Heart left ventricle (tissue), 16 donors: ENCODE results near the gene PPA2. TPM values are rescaled to one million over a fixed set of nuclear protein-coding genes. Genes with fewer than 3 reads are reported as not detected.
A peak's percentile ranks its signal among the peaks of the same experiment; 100 is the strongest.

Experiments
- ATAC-seq, 4 donors: fragments of 200-7000 bp; cut with Tn5 transposase; one replicate each; pipeline ENCODE4 v1.9.1; 2020 to 2022; ENCODE audit warnings: moderate library complexity in 4 of 4, mild to moderate bottlenecking in 3 of 4, moderate number of reproducible peaks in 1 of 4
- DNase-seq, 5 donors: peaks; one replicate each; pipeline ENCODE4 v3.0.0-alpha.2; 2020
- H3K27ac ChIP-seq, 12 donors: fragments of 200-600 bp; sonication (generic) in 4 of 12; one replicate each; pipeline versions ENCODE4 v1.5.0 to v1.8.0; 2016 to 2022; ENCODE audit warnings: mild to moderate bottlenecking in 2 of 12
- H3K27me3 ChIP-seq, 9 donors: fragments of 200-600 bp; sonication (generic) in 2 of 9; one replicate each; pipeline versions ENCODE4 v1.5.1 to v1.8.0; 2016 to 2022; ENCODE audit warnings: mild to moderate bottlenecking in 3 of 9
- H3K36me3 ChIP-seq, 9 donors: fragments of 200-600 bp; sonication (generic) in 2 of 9; one replicate each; pipeline versions ENCODE4 v1.5.0 to v1.8.0; 2018 to 2022; ENCODE audit warnings: mild to moderate bottlenecking in 2 of 9
- H3K4me1 ChIP-seq, 12 donors: fragments of 200-600 bp; sonication (generic) in 4 of 12; one replicate each; pipeline versions ENCODE4 v1.5.0 to v1.8.0; 2016 to 2022; ENCODE audit warnings: mild to moderate bottlenecking in 3 of 12
- H3K4me3 ChIP-seq, 12 donors: fragments of 200-600 bp; sonication (generic) in 4 of 12; one replicate each; pipeline versions ENCODE4 v1.5.0 to v1.8.0; 2017 to 2022; ENCODE audit warnings: mild to moderate bottlenecking in 9 of 12, moderate library complexity in 4 of 12
- H3K9me3 ChIP-seq, 12 donors: fragments of 200-600 bp; sonication (generic) in 4 of 12; one replicate each; pipeline versions ENCODE4 v1.5.0 to v1.8.0; 2016 to 2022; ENCODE audit warnings: mild to moderate bottlenecking in 1 of 12
- POLR2A ChIP-seq, 2 donors: fragments of 450-650 bp; IDR thresholded peaks; one replicate each; pipeline ENCODE4 v1.6.1; 2017; ENCODE audit warnings: antibody characterized with exemption in 2 of 2, mild to moderate bottlenecking in 2 of 2, moderate library complexity in 2 of 2
- WGBS, 4 donors: extraction: QIAGEN DNeasy Blood & Tissue Kit in 2 of 4; methylation state at CpG; one replicate each; pipeline versions ENCODE4 v1.1.5 to v1.1.7; 2013 to 2018; 5-methylcytosine and 5-hydroxymethylcytosine counted together
- intact Hi-C, 10 donors: fragments of 100-400 bp; cut with DNase I; formaldehyde crosslinking; loops; one replicate each; pipeline versions ENCODE4 v1.11.1 to v1.14.2; 2022
- polyA plus RNA-seq, 2 donors: library from polyadenylated mRNA; stranded (reverse); fragments of 200-250 nt; gene quantifications; one replicate each; pipeline ENCODE4 v1.2.3, GENCODE V29; 2013
- total RNA-seq, 9 donors: library from RNA; depleted of rRNA in 2 of 9; stranded (reverse); fragments of >200 nt in 2 of 9; fragmentation: NEBNext Ultra II Directional in 3 of 9; extraction: Animal tissue kit (Norgen Biotek cat#: 25700) in 3 of 9; gene quantifications; one replicate each; pipeline versions ENCODE4 v1.1.0 to v1.2.4, GENCODE V29; 2016 to 2023
- TF ChIP-seq, protein P1 (sequence below), 12 donors: fragments of 200-600 bp; sonication (generic) in 4 of 12; IDR thresholded peaks; one replicate each; pipeline versions ENCODE4 v1.5.0 to v1.8.0; 2018 to 2022; ENCODE audit warnings: antibody characterized with exemption in 12 of 12, mild to moderate bottlenecking in 5 of 12
- donor health status: ischemic (EF 13 %, LVEDD 7.1; RV severe dilation, severe dysfunction).
- donor health status: healthy with polysubstance abuse.
- donor health status: DM: no; HTN: yes; CAD: no.
- donor health status: DM: no; HTN: no; CAD: no.
- donor health status: ischemic (EF 25% LVEDD 6.9; RV normal size, moderate dysfunction).
- donor health status: ischemic (EF 25% LVEDD 5.7; RV mildly dilated, moderate dysfunction).
- donor health status: healthy.
- donor health status: DM: yes; HTN: yes; CAD: no.
- donor health status: ischemic (EF 35%, LVEDD 5.7; RV mildly dilated, moderate dysfunction).
- donor health status: nonischemic (EF 11% LVEDD 7.7; RV severe dilation, severe dysfunction).
- donor health status: DM: yes; HTN: yes; CAD: no.
- donor health status: PGD.
- donor health status: ischemic (EF 29% LVEDD 5.4; RV normal size, mild dysfunction).
- donor health status: nonischemic (EF 23%, LVEDD 6.1; RV moderate dilation, normal function).

Gene PPA2
- total and polyA plus RNA-seq, 11 donors = 64.1 to 178 (median 87.6) TPM

DNA sequence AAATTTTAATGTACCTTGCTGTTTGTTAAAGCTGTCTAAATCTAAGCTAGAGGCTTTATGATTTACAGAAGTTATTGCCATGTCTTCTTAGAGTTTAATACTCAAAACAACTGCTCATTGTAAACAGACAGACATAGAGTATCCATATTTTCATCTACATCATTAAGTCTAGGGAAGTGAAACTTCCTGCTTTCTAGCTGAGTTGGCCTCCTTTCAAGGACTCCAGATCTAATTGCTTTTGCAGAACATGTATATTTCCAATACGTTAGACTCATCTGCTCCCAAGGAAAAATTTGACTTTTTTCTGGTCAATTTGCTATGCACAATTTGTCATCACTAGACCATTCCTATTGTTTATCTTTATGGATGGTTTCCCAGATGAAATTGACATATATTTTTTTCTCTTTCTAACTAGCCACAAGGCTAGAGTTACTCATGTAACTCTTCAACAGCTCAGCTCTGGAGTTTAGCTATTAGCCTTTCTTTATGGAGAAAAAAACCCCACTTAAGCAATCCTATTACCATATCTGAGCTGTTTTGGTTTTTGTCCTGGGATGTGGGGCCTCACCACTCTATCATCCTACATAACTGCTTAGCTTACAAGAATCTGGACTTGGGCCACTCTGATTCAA is 122.9 kb downstream of the PPA2 start:
- WGBS, 4 donors = 42 to 55% (median 51%) methylated on average over 1 of the region's 1 CpG
- Histone ChIP-seq H3K4me1 (peaks cover 0 to 11% (median 0%) of the 10 kb centered on the region in 12 donors), H3K27me3 (no peaks in the 10 kb centered on the region), H3K9me3 (no peaks in the 10 kb centered on the region), H3K36me3 (no peaks in the 10 kb centered on the region), H3K27ac (no peak overlapping the region), H3K4me3 (no peak overlapping the region)
- intact Hi-C loops = loop anchor here in 1 of 10 donors (10.0 kb wide), 1 partner anchor 206 kb away; the partner anchor contains the start of gene TET2
- ATAC-seq (peak in 1 of 4 donors; percentile 26), DNase-seq (no peak)
- TF ChIP-seq, protein P1, sequence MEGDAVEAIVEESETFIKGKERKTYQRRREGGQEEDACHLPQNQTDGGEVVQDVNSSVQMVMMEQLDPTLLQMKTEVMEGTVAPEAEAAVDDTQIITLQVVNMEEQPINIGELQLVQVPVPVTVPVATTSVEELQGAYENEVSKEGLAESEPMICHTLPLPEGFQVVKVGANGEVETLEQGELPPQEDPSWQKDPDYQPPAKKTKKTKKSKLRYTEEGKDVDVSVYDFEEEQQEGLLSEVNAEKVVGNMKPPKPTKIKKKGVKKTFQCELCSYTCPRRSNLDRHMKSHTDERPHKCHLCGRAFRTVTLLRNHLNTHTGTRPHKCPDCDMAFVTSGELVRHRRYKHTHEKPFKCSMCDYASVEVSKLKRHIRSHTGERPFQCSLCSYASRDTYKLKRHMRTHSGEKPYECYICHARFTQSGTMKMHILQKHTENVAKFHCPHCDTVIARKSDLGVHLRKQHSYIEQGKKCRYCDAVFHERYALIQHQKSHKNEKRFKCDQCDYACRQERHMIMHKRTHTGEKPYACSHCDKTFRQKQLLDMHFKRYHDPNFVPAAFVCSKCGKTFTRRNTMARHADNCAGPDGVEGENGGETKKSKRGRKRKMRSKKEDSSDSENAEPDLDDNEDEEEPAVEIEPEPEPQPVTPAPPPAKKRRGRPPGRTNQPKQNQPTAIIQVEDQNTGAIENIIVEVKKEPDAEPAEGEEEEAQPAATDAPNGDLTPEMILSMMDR (IDR thresholded peaks at IDR 0.05) = no peak
- TF ChIP-seq POLR2A (IDR thresholded peaks at IDR 0.05) = no peak

DNA sequence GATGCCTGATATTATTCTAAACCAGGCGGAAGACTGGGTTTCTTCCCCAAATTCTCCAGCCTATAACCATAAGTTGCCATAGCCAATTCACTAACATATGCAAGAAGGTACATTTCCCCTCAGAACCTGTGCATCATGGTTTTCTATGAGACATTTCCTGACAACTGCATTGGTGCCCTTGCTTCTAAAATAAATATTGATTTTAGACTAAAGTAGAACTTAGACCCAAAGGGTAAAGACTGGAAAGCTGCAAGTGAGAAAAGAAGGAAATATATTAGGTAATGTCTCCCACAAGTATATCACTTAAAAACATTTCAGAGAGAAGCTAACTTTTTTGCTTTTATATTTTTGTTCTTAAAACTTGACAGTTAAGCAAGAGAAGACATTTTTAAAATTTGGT is 125.1 kb downstream of the PPA2 start:
- WGBS, 4 donors = 98 to 100% (median 100%) methylated on average over 1 of the region's 1 CpG
- Histone ChIP-seq H3K9me3 (no peaks in the 10 kb centered on the region), H3K27ac (no peak overlapping the region), H3K4me3 (no peak overlapping the region), H3K4me1 (peaks cover 0 to 12% (median 1%) of the 10 kb centered on the region in 12 donors), H3K27me3 (no peaks in the 10 kb centered on the region), H3K36me3 (no peaks in the 10 kb centered on the region)
- DNase-seq = no peak
- no peak for ATAC-seq
- TF ChIP-seq POLR2A (IDR thresholded peaks at IDR 0.05) = no peak
- TF ChIP-seq, protein P1 (IDR thresholded peaks at IDR 0.05) = no peak
- intact Hi-C loops = no loop called here

DNA sequence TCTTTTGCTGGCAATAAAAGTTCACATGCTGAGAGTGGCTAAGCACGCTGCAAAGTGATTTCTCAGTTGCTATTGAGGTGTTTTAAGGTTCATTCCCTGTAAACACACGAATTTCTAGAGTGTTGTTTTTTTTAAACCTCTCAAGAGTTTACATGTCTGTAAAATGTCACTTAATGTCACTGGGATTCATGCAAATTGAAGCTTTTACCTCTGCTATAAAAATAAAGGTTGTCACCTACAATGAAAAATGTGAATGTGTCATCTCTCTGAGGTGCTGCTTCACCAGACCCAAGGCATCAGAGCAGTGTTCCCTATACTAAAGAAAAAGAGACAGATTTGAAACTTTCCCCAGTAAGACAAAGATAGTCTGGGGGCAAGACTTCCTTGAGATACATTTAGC is 127.0 kb downstream of the PPA2 start:
- intact Hi-C loops = no loop called here
- no peak for ATAC-seq
- no peaks in the 10 kb centered on the region for H3K36me3 ChIP-seq
- no peaks in the 10 kb centered on the region for H3K27me3 ChIP-seq
- DNase-seq = no peak
- H3K27ac ChIP-seq = no peak overlapping the region
- TF ChIP-seq, protein P1 (IDR thresholded peaks at IDR 0.05) = no peak
- no peak for TF ChIP-seq POLR2A (IDR thresholded peaks at IDR 0.05)
- no peaks in the 10 kb centered on the region for H3K9me3 ChIP-seq
- no peak overlapping the region for H3K4me3 ChIP-seq
- WGBS, 4 donors = 84 to 88% (median 86%) methylated on average over 2 of the region's 2 CpGs
- H3K4me1 ChIP-seq = peaks cover 0 to 19% (median 2%) of the 10 kb centered on the region in 12 donors

DNA sequence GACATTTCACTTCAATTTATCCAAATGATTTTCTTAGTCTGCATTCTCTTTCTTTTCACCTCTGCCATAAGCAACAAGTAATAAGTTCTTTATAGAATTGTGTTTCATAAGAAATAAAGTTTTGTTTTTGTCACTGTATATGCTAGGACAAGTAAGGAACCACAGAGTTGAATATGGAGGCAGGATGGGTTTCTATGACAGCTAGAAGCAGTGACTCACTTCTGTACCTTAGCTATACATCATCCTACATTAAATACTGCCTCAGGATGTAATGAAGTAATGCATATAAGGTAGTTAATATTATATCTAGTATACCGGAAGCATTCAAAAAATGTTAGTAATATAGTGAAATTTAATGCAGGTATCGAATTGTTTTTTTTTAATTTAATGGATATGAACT is 128.0 kb downstream of the PPA2 start:
- Histone ChIP-seq H3K4me1 (peaks cover 0 to 16% (median under 1%) of the 10 kb centered on the region in 12 donors), H3K36me3 (no peaks in the 10 kb centered on the region), H3K27me3 (no peaks in the 10 kb centered on the region), H3K4me3 (no peak overlapping the region), H3K9me3 (no peaks in the 10 kb centered on the region), H3K27ac (no peak overlapping the region)
- intact Hi-C loops = no loop called here
- ATAC-seq = no peak
- no peak for TF ChIP-seq POLR2A (IDR thresholded peaks at IDR 0.05)
- TF ChIP-seq, protein P1 (IDR thresholded peaks at IDR 0.05) = no peak
- 96 to 99% (median 97%) methylated on average over 2 of the region's 2 CpGs for WGBS, 4 donors
- no peak for DNase-seq
